ENCODE data around the gene CPNE8. TPM values are rescaled to one million over a fixed set of nuclear protein-coding genes. Genes with fewer than 3 reads are reported as not detected.

The CPNE8 gene
- total RNA-seq, 2 donors from 2014 or later, result 18.5 to 22.8 TPM

GRCh38 chr12:38872156-38872555 is 33.2 kb downstream of the CPNE8 start:
- no peak for DNase-seq (ENCODE audit: low spot score)

GRCh38 chr12:38869036-38869435 is 36.4 kb downstream of the CPNE8 start:
- intact Hi-C loops (cut with DNase I), result no loop called here
- DNase-seq (ENCODE audit: low spot score), result no peak

More at GRCh38 chr12:38872156-38872555, 33.2 kb downstream of the CPNE8 start:
- intact Hi-C loops (cut with DNase I), result no loop called here

- DNase-seq (ENCODE audit: low spot score), result no peak
- intact Hi-C loops (cut with DNase I), result no loop called here
Observed at GRCh38 chr12:38850461-38850860, 54.9 kb downstream of the CPNE8 start.

GRCh38 chr12:38847247-38847646 is 58.1 kb downstream of the CPNE8 start:
- DNase-seq (ENCODE audit: low spot score), result no peak

GRCh38 chr12:38844267-38844666 is 61.1 kb downstream of the CPNE8 start:
- DNase-seq (ENCODE audit: low spot score), result no peak
- intact Hi-C loops (cut with DNase I), result no loop called here

More at GRCh38 chr12:38847247-38847646, 58.1 kb downstream of the CPNE8 start:
- intact Hi-C loops (cut with DNase I), result no loop called here

GRCh38 chr12:38838056-38838850 is 67.1 kb downstream of the CPNE8 start:
- DNase-seq (ENCODE audit: low spot score), result no peak
- intact Hi-C loops (cut with DNase I), result loop anchor here in 1 of 2 donors (10.0 kb wide), 1 partner anchor 57 kb away; no protein-coding TSS in a partner anchor

- intact Hi-C loops (cut with DNase I), result loop anchor here in 1 of 2 donors (10.0 kb wide), 1 partner anchor 63 kb away; no protein-coding TSS in a partner anchor
- DNase-seq (ENCODE audit: low spot score), result no peak
Observed at GRCh38 chr12:38831715-38832114, 73.7 kb downstream of the CPNE8 start.

- intact Hi-C loops (cut with DNase I), result no loop called here
- no peak for DNase-seq (ENCODE audit: low spot score)
Observed at GRCh38 chr12:38825006-38825405, 80.4 kb downstream of the CPNE8 start.

GRCh38 chr12:38823738-38824137 is 81.7 kb downstream of the CPNE8 start:
- DNase-seq (ENCODE audit: low spot score), result no peak
- intact Hi-C loops (cut with DNase I), result loop anchor here in 1 of 2 donors (5.0 kb wide), 1 partner anchor 1136 kb away; no protein-coding TSS in a partner anchor

GRCh38 chr12:38823314-38823713 is 82.1 kb downstream of the CPNE8 start:
- intact Hi-C loops (cut with DNase I), result loop anchor here in 1 of 2 donors (5.0 kb wide), 1 partner anchor 1136 kb away; no protein-coding TSS in a partner anchor
- DNase-seq (ENCODE audit: low spot score), result no peak

- intact Hi-C loops (cut with DNase I), result no loop called here
- no peak for DNase-seq (ENCODE audit: low spot score)
Observed at GRCh38 chr12:38817942-38818341, 87.4 kb downstream of the CPNE8 start.

- no peak for DNase-seq (ENCODE audit: low spot score)
- intact Hi-C loops (cut with DNase I), result no loop called here
Observed at GRCh38 chr12:38813923-38814322, 91.5 kb downstream of the CPNE8 start.

GRCh38 chr12:38811814-38812356 is 93.5 kb downstream of the CPNE8 start:
- no peak for DNase-seq (ENCODE audit: low spot score)
- intact Hi-C loops (cut with DNase I), result no loop called here

- DNase-seq (ENCODE audit: low spot score), result no peak
- intact Hi-C loops (cut with DNase I), result no loop called here
Observed at GRCh38 chr12:38809832-38810231, 95.6 kb downstream of the CPNE8 start.

GRCh38 chr12:38788106-38788505 is 117.3 kb downstream of the CPNE8 start:
- DNase-seq (ENCODE audit: low spot score), result no peak
- intact Hi-C loops (cut with DNase I), result no loop called here

GRCh38 chr12:38785381-38785780 is 120.0 kb downstream of the CPNE8 start:
- no peak for DNase-seq (ENCODE audit: low spot score)

GRCh38 chr12:38783304-38783703 is 122.1 kb downstream of the CPNE8 start:
- no peak for DNase-seq (ENCODE audit: low spot score)
- intact Hi-C loops (cut with DNase I), result no loop called here

More at GRCh38 chr12:38785381-38785780, 120.0 kb downstream of the CPNE8 start:
- intact Hi-C loops (cut with DNase I), result no loop called here

GRCh38 chr12:38782359-38782758 is 123.0 kb downstream of the CPNE8 start:
- no peak for DNase-seq (ENCODE audit: low spot score)
- intact Hi-C loops (cut with DNase I), result no loop called here

- no peak for DNase-seq (ENCODE audit: low spot score)
- intact Hi-C loops (cut with DNase I), result no loop called here
Observed at GRCh38 chr12:38776647-38777046, 128.7 kb downstream of the CPNE8 start.

GRCh38 chr12:38775457-38775856 is 129.9 kb downstream of the CPNE8 start:
- DNase-seq (ENCODE audit: low spot score), result no peak
- intact Hi-C loops (cut with DNase I), result no loop called here

- DNase-seq (ENCODE audit: low spot score), result no peak
- intact Hi-C loops (cut with DNase I), result no loop called here
Observed at GRCh38 chr12:38772437-38772836, 133.0 kb downstream of the CPNE8 start.
